GM12878 (cell line): ENCODE measurements around the gene BRINP2. TPM values are rescaled to one million over a fixed set of nuclear protein-coding genes. Genes with fewer than 3 reads are reported as not detected.

ENCODE experiments used
- ATAC-seq: fragments of 200-7000 bp; cut with Tn5 transposase; 3 replicates; pipeline ENCODE4 v1.9.1; 2020; ENCODE audit warnings: mild to moderate bottlenecking, moderate library complexity
- BruUV-seq: library from RNA; stranded (reverse); fragments of 400-500 nt; replicated peaks from 2 replicates; lab custom pipeline; 2021; lab: Mats Ljungman, UMichigan
- CTCF ChIA-PET: fragments of 300-600 bp; sonication (Branson Sonifier 250); formaldehyde crosslinking; extraction: SDS; loops from one replicate; lab custom pipeline; 2021; ENCODE audit warnings: inconsistent platforms; lab: Yijun Ruan, JAX
- POLR2A ChIA-PET: fragments of 350-600 bp; formaldehyde crosslinking; extraction: SDS; loops from one replicate; lab custom pipeline; 2021; ENCODE audit warnings: inconsistent platforms; lab: Charles Lee
- RAD21 ChIA-PET: fragments of 300-600 bp; sonication (Branson Sonifier 250); formaldehyde crosslinking; loops from one replicate; lab custom pipeline; 2023; ENCODE audit warnings: antibody characterized with exemption; ENCODE audit not compliant: unreplicated experiment; lab: Charles Lee
- SMC1A ChIA-PET: fragments of 300-600 bp; sonication (Branson Sonifier 250); formaldehyde crosslinking; loops from one replicate; lab custom pipeline; 2023; ENCODE audit not compliant: unreplicated experiment, uncharacterized antibody; lab: Charles Lee
- DNase-seq: peaks from one replicate; pipeline ENCODE4 v3.0.0-alpha.2; 2011; ENCODE audit warnings: low read depth, low spot score
- FAIRE-seq: peaks from 3 replicates; lab custom pipeline; 2011; peaks lifted over from hg19 to GRCh38; lab: Jason Lieb, UNC
- H2AFZ ChIP-seq: 2 replicates; pipeline ENCODE4 v1.6.0; 2011; ENCODE audit warnings: low read depth, low read length, control low read depth; ENCODE audit not compliant: control insufficient read depth
- H3K27ac ChIP-seq: 2 replicates; pipeline ENCODE4 v1.5.1; 2011; ENCODE audit warnings: control low read depth; ENCODE audit not compliant: control insufficient read depth, insufficient read depth
- H3K27me3 ChIP-seq, 2 experiments: replicated peaks in 1 of 2; 2 replicates each; pipeline versions ENCODE4 v1.6.0 to v1.6.1; 2011; ENCODE audit warnings: low read length in 1 of 2; ENCODE audit not compliant: control insufficient read depth in 2 of 2, insufficient read depth in 2 of 2
- H3K36me3 ChIP-seq, 2 experiments: 2 replicates each; pipeline ENCODE4 v1.5.1; 2011; ENCODE audit warnings: low read length in 1 of 2; ENCODE audit not compliant: control insufficient read depth in 2 of 2, insufficient read depth in 2 of 2
- H3K4me1 ChIP-seq: 2 replicates; pipeline ENCODE4 v1.6.1; 2011; ENCODE audit warnings: mild to moderate bottlenecking, low read length, moderate library complexity, mixed read lengths; ENCODE audit not compliant: control insufficient read depth, insufficient read depth
- H3K4me2 ChIP-seq: 2 replicates; pipeline ENCODE4 v1.6.0; 2011; ENCODE audit warnings: control low read depth; ENCODE audit not compliant: control insufficient read depth, insufficient read depth
- H3K4me3 ChIP-seq: fragments of 200-600 bp; sonication (generic); 2 replicates; pipeline ENCODE4 v1.5.1; 2016
- H3K79me2 ChIP-seq: 2 replicates; pipeline ENCODE4 v1.6.0; 2011; ENCODE audit warnings: low read length; ENCODE audit not compliant: control insufficient read depth, insufficient read depth
- H3K9ac ChIP-seq: 2 replicates; pipeline ENCODE4 v1.8.0; 2011; ENCODE audit warnings: low read length, control low read depth, mixed read lengths; ENCODE audit not compliant: control insufficient read depth, insufficient read depth
- H3K9me3 ChIP-seq: replicated peaks from 3 replicates; pipeline ENCODE4 v1.5.1; 2011; ENCODE audit warnings: mild to moderate bottlenecking, low read length; ENCODE audit not compliant: control insufficient read depth, insufficient read depth
- H4K20me1 ChIP-seq: 2 replicates; pipeline ENCODE4 v1.6.0; 2011; ENCODE audit not compliant: control insufficient read depth, insufficient read depth
- CTCF ChIP-seq, 3 experiments: IDR thresholded peaks in 2 of 3; conservative IDR thresholded peaks in 1 of 3; 2 replicates each; pipeline ENCODE4 v1.5.1; 2011; ENCODE audit warnings: low read depth in 3 of 3, low read length in 3 of 3, mild to moderate bottlenecking in 3 of 3, control low read depth in 2 of 3, moderate library complexity in 2 of 3, inconsistent platforms in 1 of 3, mixed read lengths in 1 of 3; ENCODE audit not compliant: control insufficient read depth in 2 of 3, insufficient read depth in 1 of 3; ENCODE audit errors: extremely low read depth in 1 of 3
- HCFC1 ChIP-seq: fragments of 150-350 bp; IDR thresholded peaks from 2 replicates; pipeline ENCODE4 v1.6.1; 2014; ENCODE audit warnings: low read length
- PAX5 ChIP-seq: IDR thresholded peaks from 2 replicates; pipeline ENCODE4 v1.6.1; 2011; ENCODE audit warnings: low read depth, low read length, borderline replicate concordance
- RAD21 ChIP-seq: IDR thresholded peaks from 2 replicates; pipeline ENCODE4 v1.6.1; 2011; ENCODE audit warnings: mild to moderate bottlenecking, low read depth, low read length, moderate library complexity; ENCODE audit not compliant: insufficient read depth
- SMC3 ChIP-seq: IDR thresholded peaks from 2 replicates; pipeline ENCODE4 v1.6.1; 2011; ENCODE audit warnings: low read length, improper control_type of control experiment, borderline replicate concordance
- WGBS: methylation state at CpG from one replicate; pipeline ENCODE4 v1.1.6; 2016; ENCODE audit warnings: low lambda C conversion rate; ENCODE audit not compliant: insufficient replicate concordance, insufficient coverage; ENCODE audit errors: missing lambda C conversion rate; 5-methylcytosine and 5-hydroxymethylcytosine counted together
- in situ Hi-C: fragments of 300-500 bp; cut with MboI; formaldehyde crosslinking; loops from 9 replicates; pipeline ENCODE4 v1.14.3; 2018; ENCODE audit warnings: mixed read lengths
- intact Hi-C: fragments of 100-400 bp; cut with micrococcal nuclease; formaldehyde crosslinking; loops from one replicate; pipeline ENCODE4 v1.14.2; 2022; ENCODE audit not compliant: unreplicated experiment
- polyA plus RNA-seq, 11 experiments: library from polyadenylated mRNA; depleted of rRNA in 4 of 11; unstranded in 6 of 11; stranded (reverse) in 5 of 11; fragments of >200 nt; fragmentation: Nextera tagmentation in 4 of 11; fragmentation: Illumina TruSeq in 1 of 11; extraction: Ambion mirVana in 4 of 11; extraction: Trizol in 1 of 11; gene quantifications; 1 replicate in 1 of 11; 2 replicates in 10 of 11; pipeline versions ENCODE4 v1.2.1 to v1.2.3, GENCODE V29; 2011 to 2016; ENCODE audit warnings: inconsistent platforms in 2 of 11, missing spikeins in 2 of 11, low read depth in 1 of 11
- total RNA-seq, 4 experiments: library from RNA; depleted of rRNA in 3 of 4; stranded (reverse); fragments of >200 nt in 3 of 4; fragmentation: Illumina TruSeq in 1 of 4; extraction: Trizol in 1 of 4; gene quantifications; 2 replicates each; pipeline versions ENCODE4 v1.2.1 to v1.2.3, GENCODE V29; 2013 to 2021

Gene BRINP2
- total and polyA plus RNA-seq, 10 of the 15 experiments (the other 5 are each of a cell fraction or from before 2014, with no cell fraction given) = 0.03 TPM; not detected in 9

DNA sequence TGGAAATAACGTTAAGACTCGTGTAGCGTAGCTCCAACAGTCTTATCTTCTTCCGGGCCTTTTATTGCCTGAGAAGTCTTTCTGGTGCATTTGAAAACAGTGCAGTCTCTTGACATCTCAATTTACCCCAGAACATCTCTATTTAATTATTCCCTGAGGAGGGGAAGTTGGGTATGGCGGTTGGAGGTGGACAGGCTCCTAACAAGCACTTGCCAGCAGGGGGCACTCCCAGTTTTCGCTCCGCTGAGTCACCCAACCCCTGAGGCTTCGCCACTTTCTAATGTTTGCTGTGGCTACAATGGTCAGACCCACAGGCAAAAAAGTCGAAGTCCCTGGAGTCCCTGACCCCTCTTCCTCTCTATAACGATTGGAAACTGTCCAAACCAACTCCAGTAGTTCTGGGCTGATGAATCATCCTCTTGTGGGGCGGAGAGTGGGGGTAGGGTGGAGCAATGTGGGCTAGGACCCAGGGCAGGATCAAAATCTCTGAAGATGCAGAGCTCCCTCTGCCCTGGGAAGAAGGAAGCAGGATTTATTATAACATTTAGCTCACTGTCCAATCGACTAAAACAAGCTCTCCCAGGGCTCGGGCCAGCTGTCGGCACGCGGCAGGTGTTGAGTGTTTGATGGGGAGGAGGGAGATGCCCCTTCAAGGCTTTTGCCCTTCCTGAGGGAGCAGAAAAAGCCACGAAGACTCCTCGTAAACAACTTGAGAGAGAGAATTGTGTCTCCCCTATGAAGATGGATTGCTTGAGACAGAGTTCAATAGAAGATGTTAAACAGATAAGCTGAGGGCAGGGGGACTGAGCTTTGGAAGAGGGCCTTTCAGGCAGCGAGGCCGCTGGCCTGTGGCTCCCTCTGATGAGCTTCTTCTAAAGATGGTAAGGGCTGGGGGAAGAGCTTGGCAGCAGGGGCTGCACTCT, 85.7 kb downstream of the BRINP2 start:
- no peak overlapping the region for H2AFZ ChIP-seq
- no peaks in the 10 kb centered on the region for H4K20me1 ChIP-seq
- no peak overlapping the region for H3K27ac ChIP-seq
- H3K36me3 ChIP-seq = no peaks in the 10 kb centered on the region
- no peaks in the 10 kb centered on the region for H3K4me1 ChIP-seq
- H3K4me3 ChIP-seq = no peak overlapping the region
- peak; percentile 84 for ATAC-seq
- no peak for FAIRE-seq
- in situ Hi-C loops = loop anchor here (10.0 kb wide), 1 partner anchor 688 kb away; no protein-coding TSS in a partner anchor
- DNase-seq = no peak
- ChIA-PET RAD21 (interaction anchor here (0.9 to 2.9 kb wide), 7 partner anchors 98 to 690 kb away, joined by 3 to 16 read pairs (median 4); no protein-coding TSS in a partner anchor), CTCF (interaction anchor here (0.6 to 3.6 kb wide), 20 partner anchors 8 to 1866 kb away, joined by 3 to 35 read pairs (median 3); partner anchors contain the start of gene BRINP2), SMC1A (interaction anchor here (0.8 to 4.6 kb wide), 6 partner anchors 10 to 657 kb away, joined by 3 to 21 read pairs (median 5); no protein-coding TSS in a partner anchor), POLR2A (interaction anchor here (0.5 kb wide), 1 partner anchor 11 kb away, joined by 3 read pairs; no protein-coding TSS in a partner anchor)
- TF ChIP-seq HCFC1 (no peak), SMC3 (peak; percentile 54; the same call in 1 of the 2 replicates), PAX5 (0 out of 2 replicates have a peak, but pooled peaks have one; percentile 45), RAD21 (peak; percentile 42), CTCF (IDR thresholded peaks at IDR 0.05 in 2 of 3, conservative IDR thresholded peaks at IDR 0.05 in 1 of 3; ENCODE audit: control insufficient read depth in 2 of 3, extremely low read depth in 1 of 3, insufficient read depth in 1 of 3, low read depth in 3 of 3, low read length in 3 of 3) (peak; percentile 40 to 55 (median 41); a peak in 5 of 6 replicates)
- no peak overlapping the region for H3K9ac ChIP-seq
- no peaks in the 10 kb centered on the region for H3K27me3 ChIP-seq
- no peaks in the 10 kb centered on the region for H3K9me3 ChIP-seq
- intact Hi-C loops = loop anchor here (1.0 to 2.0 kb wide), 2 partner anchors 524 to 690 kb away; no protein-coding TSS in a partner anchor
- no TSS peak for BruUV-seq
- 34% methylated on average over 20 of the region's 20 CpGs for WGBS
- H3K79me2 ChIP-seq = no peaks in the 10 kb centered on the region
- no peak overlapping the region for H3K4me2 ChIP-seq
